ENCODE data around the gene CAMK2G. TPM values are rescaled to one million over a fixed set of nuclear protein-coding genes. Genes with fewer than 3 reads are reported as not detected.
"Not testable (repeated sequence)": the region's sequence is repeated elsewhere in the genome, so short reads cannot be mapped to it uniquely, and the experiment has no call there.

The CAMK2G gene
- total and polyA plus RNA-seq, 9 donors: 9.8 to 42.9 (median 16.7) TPM

GRCh38 chr10:73836427-73836980, 37.9 kb downstream of the CAMK2G start:
- no peaks in the 10 kb centered on the region for H3K36me3 ChIP-seq
- no peak overlapping the region for H3K27ac ChIP-seq
- H3K4me1 ChIP-seq (ENCODE audit: insufficient read depth): no peaks in the 10 kb centered on the region
- H3K4me3 ChIP-seq: no peak overlapping the region
- WGBS, 3 donors: 72 to 75% (median 73%) methylated on average over 11 of the region's 11 CpGs
- no peak for TF ChIP-seq CTCF (IDR thresholded peaks at IDR 0.05)
- no peak for TF ChIP-seq EP300 (IDR thresholded peaks at IDR 0.05)
- no peak for TF ChIP-seq POLR2A (IDR thresholded peaks at IDR 0.05)
- no peaks in the 10 kb centered on the region for H3K27me3 ChIP-seq
- no peak for DNase-seq
- intact Hi-C loops (cut with DNase I): no loop called here
- no peaks in the 10 kb centered on the region for H3K9me3 ChIP-seq

GRCh38 chr10:73829090-73829489, 45.3 kb downstream of the CAMK2G start:
- H3K36me3 ChIP-seq; H3K4me1 ChIP-seq (ENCODE audit: insufficient read depth); H3K9me3 ChIP-seq; H3K4me3 ChIP-seq; H3K27ac ChIP-seq; intact Hi-C loops (cut with DNase I); H3K27me3 ChIP-seq; DNase-seq: not testable (repeated sequence)
- WGBS, 3 donors: 89 to 95% (median 89%) methylated on average over 7 of the region's 7 CpGs

GRCh38 chr10:73828161-73828560, 46.2 kb downstream of the CAMK2G start:
- Histone ChIP-seq H3K27me3 (no peaks in the 10 kb centered on the region), H3K36me3 (no peaks in the 10 kb centered on the region), H3K4me1 (ENCODE audit: insufficient read depth) (no peaks in the 10 kb centered on the region), H3K27ac (no peak overlapping the region), H3K9me3 (no peaks in the 10 kb centered on the region), H3K4me3 (no peak overlapping the region)
- DNase-seq: no peak
- WGBS, 3 donors: 69 to 75% (median 74%) methylated on average over 6 of the region's 6 CpGs
- intact Hi-C loops (cut with DNase I): no loop called here
- TF ChIP-seq CTCF (IDR thresholded peaks at IDR 0.05) (no peak), EP300 (IDR thresholded peaks at IDR 0.05) (no peak), POLR2A (IDR thresholded peaks at IDR 0.05) (no peak)

GRCh38 chr10:73827346-73828089, 46.8 kb downstream of the CAMK2G start:
- TF ChIP-seq EP300 (IDR thresholded peaks at IDR 0.05) (no peak), POLR2A (IDR thresholded peaks at IDR 0.05) (no peak), CTCF (IDR thresholded peaks at IDR 0.05) (no peak)
- no peak for DNase-seq
- H3K4me3 ChIP-seq: no peak overlapping the region
- WGBS, 3 donors: 86 to 89% (median 87%) methylated on average over 19 of the region's 19 CpGs
- intact Hi-C loops (cut with DNase I): no loop called here
- no peaks in the 10 kb centered on the region for H3K27me3 ChIP-seq
- no peaks in the 10 kb centered on the region for H3K4me1 ChIP-seq (ENCODE audit: insufficient read depth)
- H3K36me3 ChIP-seq: no peaks in the 10 kb centered on the region
- H3K9me3 ChIP-seq: no peaks in the 10 kb centered on the region
- H3K27ac ChIP-seq: no peak overlapping the region

- no peak for TF ChIP-seq EP300 (IDR thresholded peaks at IDR 0.05)
- no peak for TF ChIP-seq POLR2A (IDR thresholded peaks at IDR 0.05)
- no peak for TF ChIP-seq CTCF (IDR thresholded peaks at IDR 0.05)
- WGBS, 3 donors: 96 to 97% (median 96%) methylated on average over 14 of the region's 14 CpGs
- no peaks in the 10 kb centered on the region for H3K36me3 ChIP-seq
- no peak overlapping the region for H3K27ac ChIP-seq
- no peaks in the 10 kb centered on the region for H3K4me1 ChIP-seq (ENCODE audit: insufficient read depth)
- no peak overlapping the region for H3K4me3 ChIP-seq
- no peaks in the 10 kb centered on the region for H3K9me3 ChIP-seq
- no peak for DNase-seq
- H3K27me3 ChIP-seq: no peaks in the 10 kb centered on the region
- intact Hi-C loops (cut with DNase I): no loop called here
Observed at GRCh38 chr10:73824146-73824725, 50.1 kb downstream of the CAMK2G start.

Measured in ovary (tissue), 9 donors.